NCI-H345 (cell line): ENCODE results near the gene COPS6.

Source experiments
- DNase-seq: peaks from one replicate; lab custom pipeline; 2025; lab: John Stamatoyannopoulos, UW

COPS6 gene

GRCh38 chr7:100079024-100079560, 9.7 kb upstream of the COPS6 start:
- DNase-seq = no peak

- DNase-seq = no peak
These were observed 7.7 kb upstream of the COPS6 start for GRCh38 chr7:100080907-100081534.

GRCh38 chr7:100081535-100082102, 7.2 kb upstream of the COPS6 start, which contains the start of gene ZNF3:
Gene ZNF3 (minus strand): TSS chr7:100081723. CDS start chr7:100077357, 4,366 bp downstream.
- peak; percentile 99 for DNase-seq

- no peak for DNase-seq
These were observed 5.8 kb upstream of the COPS6 start for GRCh38 chr7:100082978-100083377.

GRCh38 chr7:100085515-100085914, 3.3 kb upstream of the COPS6 start:
- DNase-seq = no peak

GRCh38 chr7:100087055-100087750, 1.6 kb upstream of the COPS6 start:
- no peak for DNase-seq

- DNase-seq = no peak
These were observed 611 bp upstream of the COPS6 start for GRCh38 chr7:100088095-100088620.

GRCh38 chr7:100089458-100090196, 858 bp downstream of the COPS6 start:
- no peak for DNase-seq

- DNase-seq = no peak
These were observed 2.0 kb downstream of the COPS6 start for GRCh38 chr7:100090527-100091410.

GRCh38 chr7:100091411-100092181, 2.8 kb downstream of the COPS6 start:
- DNase-seq = no peak

GRCh38 chr7:100093054-100093453, 4.3 kb downstream of the COPS6 start:
- DNase-seq = no peak

- no peak for DNase-seq
These were observed 4.7 kb downstream of the COPS6 start for GRCh38 chr7:100093498-100093897.

GRCh38 chr7:100093925-100094486, 5.2 kb downstream of the COPS6 start:
- DNase-seq = no peak

GRCh38 chr7:100095289-100095688, 6.5 kb downstream of the COPS6 start:
- no peak for DNase-seq

GRCh38 chr7:100095704-100096103, 6.9 kb downstream of the COPS6 start:
- DNase-seq = no peak

GRCh38 chr7:100098913-100099312, 10.1 kb downstream of the COPS6 start:
- DNase-seq = no peak

GRCh38 chr7:100099452-100099851, 10.7 kb downstream of the COPS6 start:
- DNase-seq = no peak

- DNase-seq = peak; percentile 96
These were observed 11.7 kb downstream of the COPS6 start for GRCh38 chr7:100100420-100101015.

- DNase-seq = peak; percentile 99
These were observed 12.5 kb downstream of the COPS6 start, which contains the start of the genes AP4M1 and MCM7 for GRCh38 chr7:100101016-100101862. Gene AP4M1 (plus strand): TSS chr7:100101643. CDS start chr7:100101715, 72 bp downstream. Gene MCM7 (minus strand): TSS chr7:100101397. CDS start chr7:100101294, 103 bp downstream.
